Stomach (tissue), 9 donors: ENCODE data around the gene HLA-DPA1. TPM values are rescaled to one million over a fixed set of nuclear protein-coding genes. Genes with fewer than 3 reads are reported as not detected.

Experiments used
- DNase-seq, 2 donors: peaks; one replicate each; pipeline versions ENCODE4 v3.0.0 to v3.0.0-alpha.2; 2013 to 2019
- H3K27ac ChIP-seq, 5 donors: fragments of 200-600 bp in 4 of 5; sonication (generic) in 4 of 5; one replicate each; pipeline ENCODE4 v1.5.1; 2013 to 2019; ENCODE audit warnings: mild to moderate bottlenecking in 1 of 5, moderate library complexity in 1 of 5
- H3K27me3 ChIP-seq, 3 donors: fragments of 200-600 bp; sonication (generic); one replicate each; pipeline ENCODE4 v1.5.1; 2017 to 2019; ENCODE audit warnings: mixed run types in 1 of 3
- H3K36me3 ChIP-seq, 4 donors: fragments of 200-600 bp; sonication (generic); 1 replicate in 3 of 4; 2 replicates in 1 of 4; pipeline ENCODE4 v1.5.1; 2016 to 2019
- H3K4me1 ChIP-seq, 4 donors: fragments of 200-600 bp; sonication (generic); one replicate each; pipeline ENCODE4 v1.5.1; 2016 to 2019
- H3K4me3 ChIP-seq, 4 donors: fragments of 200-600 bp; sonication (generic) in 3 of 4; one replicate each; pipeline ENCODE4 v1.5.1; 2016 to 2019; ENCODE audit warnings: mild to moderate bottlenecking in 1 of 4
- H3K9me3 ChIP-seq, 4 donors: fragments of 200-600 bp; sonication (generic); one replicate each; pipeline ENCODE4 v1.5.1; 2016 to 2019
- EP300 ChIP-seq: sonication (generic); formaldehyde crosslinking; IDR thresholded peaks from one replicate; pipeline ENCODE4 v1.6.1; 2017; ENCODE audit warnings: antibody characterized with exemption
- POLR2A ChIP-seq, 4 donors: fragments of 450-650 bp; IDR thresholded peaks; one replicate each; pipeline ENCODE4 v1.6.1; 2016; ENCODE audit warnings: antibody characterized with exemption in 4 of 4, control low read depth in 2 of 4, mild to moderate bottlenecking in 1 of 4, moderate library complexity in 1 of 4
- POLR2AphosphoS5 ChIP-seq, 3 donors: sonication (generic); formaldehyde crosslinking; IDR thresholded peaks; one replicate each; pipeline ENCODE4 v1.6.1; 2016; ENCODE audit warnings: antibody characterized with exemption in 3 of 3
- WGBS, 5 donors: extraction: QIAGEN DNeasy Blood & Tissue Kit in 3 of 5; methylation state at CpG; one replicate each; pipeline versions ENCODE4 v1.1.5 to v1.1.7; 2013 to 2018; 5-methylcytosine and 5-hydroxymethylcytosine counted together
- intact Hi-C: fragments of 100-400 bp; cut with DNase I; formaldehyde crosslinking; loops from one replicate; pipeline ENCODE4 v1.15.1; 2023; ENCODE audit warnings: low total_unique reads
- polyA plus RNA-seq, 3 donors: library from polyadenylated mRNA; stranded (reverse); fragments of 200-250 nt; gene quantifications; one replicate each; pipeline ENCODE4 v1.2.3, GENCODE V29; 2013
- total RNA-seq, 5 donors: library from RNA; depleted of rRNA; stranded (reverse); fragments of >200 nt; gene quantifications; one replicate each; pipeline versions ENCODE4 v1.1.0 to v1.2.3, GENCODE V29; 2014 to 2016
- TF ChIP-seq, protein P1 (sequence below), 7 experiments: fragments of 450-650 bp in 4 of 7; fragments of 200-600 bp in 3 of 7; sonication (generic) in 3 of 7; IDR thresholded peaks; one replicate each; pipeline ENCODE4 v1.5.1; 2016 to 2019; ENCODE audit warnings: antibody characterized with exemption in 7 of 7, control low read depth in 2 of 7, mild to moderate bottlenecking in 1 of 7
- donor health status: healthy with polysubstance abuse.
- donor health status: Bipolar disorder and iron deficiency.
- donor health status: healthy.

Gene HLA-DPA1
- total and polyA plus RNA-seq, 8 donors = 0.29 to 171 (median 31.0) TPM

DNA sequence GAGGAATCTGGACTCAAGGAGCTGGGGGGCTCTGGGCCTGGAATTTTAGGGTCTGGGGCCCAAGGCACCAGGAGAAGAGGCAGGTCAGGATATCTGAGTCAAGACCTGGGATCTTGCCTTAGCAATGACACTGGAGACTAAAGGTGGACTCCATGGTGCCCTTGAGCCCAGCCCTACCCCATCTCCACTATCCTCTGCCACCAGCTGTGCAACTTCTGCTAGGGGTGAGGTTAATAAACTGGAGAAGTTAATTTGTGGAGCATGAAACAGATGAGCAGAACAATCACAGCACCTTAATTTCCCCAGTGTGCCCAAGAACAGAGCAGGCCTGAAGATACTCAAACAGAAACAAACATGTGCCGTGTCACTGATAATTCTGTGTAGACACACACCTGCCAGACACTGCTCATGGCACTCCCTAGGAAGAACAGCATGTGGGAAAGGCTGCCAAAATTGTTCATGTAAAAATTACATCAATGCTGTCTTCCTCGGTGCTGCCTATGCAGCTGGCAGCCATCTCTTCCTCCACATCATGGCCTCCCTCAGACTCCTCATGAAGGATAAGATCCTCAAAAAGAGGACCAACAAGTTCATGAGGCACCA lies 5.6 kb upstream of the HLA-DPA1 start:
- Histone ChIP-seq H3K27me3 (no peaks in the 10 kb centered on the region), H3K4me3 (no peak overlapping the region), H3K27ac (no peak overlapping the region), H3K9me3 (no peaks in the 10 kb centered on the region), H3K36me3 (peaks cover 0 to 7% (median 3%) of the 10 kb centered on the region in 4 donors), H3K4me1 (peaks cover 0 to 50% (median 23%) of the 10 kb centered on the region in 4 donors)
- no peak for DNase-seq
- WGBS, 5 donors = 65 to 88% (median 86%) methylated on average over 2 of the region's 2 CpGs
- TF ChIP-seq, protein P1, sequence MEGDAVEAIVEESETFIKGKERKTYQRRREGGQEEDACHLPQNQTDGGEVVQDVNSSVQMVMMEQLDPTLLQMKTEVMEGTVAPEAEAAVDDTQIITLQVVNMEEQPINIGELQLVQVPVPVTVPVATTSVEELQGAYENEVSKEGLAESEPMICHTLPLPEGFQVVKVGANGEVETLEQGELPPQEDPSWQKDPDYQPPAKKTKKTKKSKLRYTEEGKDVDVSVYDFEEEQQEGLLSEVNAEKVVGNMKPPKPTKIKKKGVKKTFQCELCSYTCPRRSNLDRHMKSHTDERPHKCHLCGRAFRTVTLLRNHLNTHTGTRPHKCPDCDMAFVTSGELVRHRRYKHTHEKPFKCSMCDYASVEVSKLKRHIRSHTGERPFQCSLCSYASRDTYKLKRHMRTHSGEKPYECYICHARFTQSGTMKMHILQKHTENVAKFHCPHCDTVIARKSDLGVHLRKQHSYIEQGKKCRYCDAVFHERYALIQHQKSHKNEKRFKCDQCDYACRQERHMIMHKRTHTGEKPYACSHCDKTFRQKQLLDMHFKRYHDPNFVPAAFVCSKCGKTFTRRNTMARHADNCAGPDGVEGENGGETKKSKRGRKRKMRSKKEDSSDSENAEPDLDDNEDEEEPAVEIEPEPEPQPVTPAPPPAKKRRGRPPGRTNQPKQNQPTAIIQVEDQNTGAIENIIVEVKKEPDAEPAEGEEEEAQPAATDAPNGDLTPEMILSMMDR (IDR thresholded peaks at IDR 0.05) = no peak
- TF ChIP-seq EP300 (no peak), POLR2AphosphoS5 (IDR thresholded peaks at IDR 0.05) (no peak), POLR2A (IDR thresholded peaks at IDR 0.05) (no peak)
- intact Hi-C loops = no loop called here

DNA sequence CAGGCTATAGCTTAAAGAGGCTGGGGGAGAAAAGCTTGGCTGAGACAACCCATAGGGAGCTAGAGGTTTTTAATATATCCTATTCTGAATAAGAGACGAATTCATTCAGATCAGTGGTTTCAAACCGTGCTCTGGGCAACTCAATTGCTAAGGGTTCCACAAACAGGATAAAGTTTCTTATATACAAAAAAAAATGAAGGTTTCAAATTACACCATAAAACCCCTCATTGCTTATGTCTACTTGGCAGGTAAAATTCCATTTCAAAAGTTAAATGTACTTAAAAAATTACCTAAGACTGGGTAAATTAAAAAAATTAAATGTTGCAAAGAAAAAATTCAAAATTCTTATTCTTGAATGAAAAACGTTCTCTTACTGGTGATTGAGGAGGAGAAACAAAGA lies 5.0 kb upstream of the HLA-DPA1 start:
- H3K27me3 ChIP-seq = no peaks in the 10 kb centered on the region
- 78 to 84% (median 83%) methylated on average over 3 of the region's 3 CpGs for WGBS, 5 donors
- H3K4me3 ChIP-seq = no peak overlapping the region
- H3K36me3 ChIP-seq = peaks cover 0 to 1% (median under 1%) of the 10 kb centered on the region in 4 donors
- no peak overlapping the region for H3K27ac ChIP-seq
- intact Hi-C loops = no loop called here
- DNase-seq = no peak
- peaks cover 0 to 50% (median 23%) of the 10 kb centered on the region in 4 donors for H3K4me1 ChIP-seq
- TF ChIP-seq POLR2AphosphoS5 (IDR thresholded peaks at IDR 0.05) (no peak), POLR2A (IDR thresholded peaks at IDR 0.05) (no peak), EP300 (no peak)
- TF ChIP-seq, protein P1 (IDR thresholded peaks at IDR 0.05) = no peak
- H3K9me3 ChIP-seq = no peaks in the 10 kb centered on the region

DNA sequence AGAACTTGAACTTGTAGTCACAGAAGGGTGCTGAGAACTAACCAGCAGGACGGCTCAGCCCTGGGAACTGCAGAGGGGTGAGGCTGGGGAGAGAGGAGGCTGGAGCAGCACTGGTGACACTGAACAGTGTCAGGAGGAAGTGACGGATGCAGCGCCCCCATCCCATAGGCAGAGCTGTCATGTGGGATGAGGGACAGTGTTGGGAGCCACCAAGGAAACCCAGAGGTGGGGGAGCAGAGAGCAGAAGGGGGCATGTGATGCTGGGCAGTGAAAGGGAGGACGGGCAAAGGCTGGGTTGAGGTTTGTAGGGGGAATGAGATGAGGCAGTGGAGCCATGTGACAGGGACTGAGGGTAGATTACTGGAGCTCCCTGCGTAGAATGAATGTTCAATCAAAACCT lies 4.5 kb upstream of the HLA-DPA1 start:
- 48 to 70% (median 59%) methylated on average over 5 of the region's 5 CpGs for WGBS, 5 donors
- Histone ChIP-seq H3K27ac (no peak overlapping the region), H3K36me3 (no peaks in the 10 kb centered on the region), H3K27me3 (no peaks in the 10 kb centered on the region), H3K4me3 (no peak overlapping the region), H3K4me1 (peaks cover 0 to 54% (median 21%) of the 10 kb centered on the region in 4 donors), H3K9me3 (no peaks in the 10 kb centered on the region)
- no peak for DNase-seq
- intact Hi-C loops = no loop called here
- no peak for TF ChIP-seq EP300
- TF ChIP-seq, protein P1 (IDR thresholded peaks at IDR 0.05) = no peak
- TF ChIP-seq POLR2AphosphoS5 (IDR thresholded peaks at IDR 0.05) = no peak
- TF ChIP-seq POLR2A (IDR thresholded peaks at IDR 0.05) = no peak

DNA sequence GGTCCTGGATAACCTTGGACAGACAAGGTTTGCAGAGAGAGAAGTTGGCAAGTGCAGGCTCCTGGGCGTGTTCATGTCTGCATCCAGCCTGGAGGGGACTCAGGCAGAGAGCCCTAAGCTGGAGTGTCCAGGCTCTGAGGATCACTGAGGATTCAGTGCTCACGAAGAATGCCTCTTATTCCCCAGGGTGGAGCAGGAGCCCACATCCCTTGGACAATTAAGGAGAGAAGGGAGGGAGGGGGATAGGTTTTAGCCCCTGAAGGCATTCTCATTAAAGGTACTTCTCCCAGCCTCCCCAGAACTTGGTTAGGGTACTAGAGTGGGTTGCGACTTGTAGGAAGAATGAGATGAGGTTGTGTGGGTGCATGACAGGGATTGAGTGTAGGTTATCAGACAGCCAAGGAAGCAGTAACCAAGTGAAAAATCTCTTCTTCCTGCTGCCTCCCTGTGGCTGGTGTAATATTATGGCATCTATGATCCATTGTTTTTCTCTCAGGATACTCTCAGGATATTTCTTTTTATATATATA lies 3.0 kb upstream of the HLA-DPA1 start:
- H3K4me1 ChIP-seq = peaks cover 0 to 46% (median 15%) of the 10 kb centered on the region in 4 donors
- H3K27ac ChIP-seq = peak overlapping the region; percentile 53 to 88 (median 70)
- peak overlapping the region; percentile 31 to 53 (median 37) for H3K4me3 ChIP-seq
- H3K36me3 ChIP-seq = no peaks in the 10 kb centered on the region
- no peaks in the 10 kb centered on the region for H3K27me3 ChIP-seq
- TF ChIP-seq, protein P1 (IDR thresholded peaks at IDR 0.05) = no peak
- TF ChIP-seq EP300 = no peak
- TF ChIP-seq POLR2AphosphoS5 (IDR thresholded peaks at IDR 0.05) = no peak
- TF ChIP-seq POLR2A (IDR thresholded peaks at IDR 0.05) = no peak
- intact Hi-C loops = no loop called here
- WGBS, 5 donors = 67 to 81% (median 74%) methylated on average over 3 of the region's 3 CpGs
- H3K9me3 ChIP-seq = no peaks in the 10 kb centered on the region
- DNase-seq = no peak
